GM12878 (cell line): ENCODE data around the gene CHD1L.

Source experiments
- BCL11A ChIP-seq: IDR thresholded peaks from 2 replicates; pipeline ENCODE4 v1.6.1; 2011; ENCODE audit warnings: low read depth, low read length
- BHLHE40 ChIP-seq, 2 experiments: fragments of 450-650 bp in 1 of 2; IDR thresholded peaks; 2 replicates each; pipeline ENCODE4 v1.6.1; 2011 to 2017; ENCODE audit warnings: low read depth in 2 of 2, borderline replicate concordance in 1 of 2, improper control_type of control experiment in 1 of 2, low read length in 1 of 2, mild to moderate bottlenecking in 1 of 2
- JUNB ChIP-seq: IDR thresholded peaks from 2 replicates; pipeline ENCODE4 v1.6.1; 2016; ENCODE audit warnings: antibody characterized with exemption, mild to moderate bottlenecking
- SRF ChIP-seq, 2 experiments: IDR thresholded peaks; 2 replicates each; pipeline ENCODE4 v1.6.1; 2011; ENCODE audit warnings: low read depth in 2 of 2, low read length in 2 of 2, mild to moderate bottlenecking in 1 of 2, moderate library complexity in 1 of 2
- TF ChIP-seq, protein P1 (sequence below): IDR thresholded peaks from 2 replicates; pipeline ENCODE4 v1.6.1; 2012; ENCODE audit warnings: mild to moderate bottlenecking, low read depth, low read length
- TF ChIP-seq, protein P2 (sequence below), 3 experiments: IDR thresholded peaks in 2 of 3; conservative IDR thresholded peaks in 1 of 3; 2 replicates each; pipeline ENCODE4 v1.5.1; 2011; ENCODE audit warnings: low read depth in 3 of 3, low read length in 3 of 3, mild to moderate bottlenecking in 3 of 3, control low read depth in 2 of 3, moderate library complexity in 2 of 3, inconsistent platforms in 1 of 3, mixed read lengths in 1 of 3; ENCODE audit not compliant: control insufficient read depth in 2 of 3, insufficient read depth in 1 of 3; ENCODE audit errors: extremely low read depth in 1 of 3
- TF ChIP-seq, protein P3 (sequence below): fragments of 450-650 bp; IDR thresholded peaks from 2 replicates; pipeline ENCODE4 v1.6.1; 2016; ENCODE audit warnings: mild to moderate bottlenecking

DNA sequence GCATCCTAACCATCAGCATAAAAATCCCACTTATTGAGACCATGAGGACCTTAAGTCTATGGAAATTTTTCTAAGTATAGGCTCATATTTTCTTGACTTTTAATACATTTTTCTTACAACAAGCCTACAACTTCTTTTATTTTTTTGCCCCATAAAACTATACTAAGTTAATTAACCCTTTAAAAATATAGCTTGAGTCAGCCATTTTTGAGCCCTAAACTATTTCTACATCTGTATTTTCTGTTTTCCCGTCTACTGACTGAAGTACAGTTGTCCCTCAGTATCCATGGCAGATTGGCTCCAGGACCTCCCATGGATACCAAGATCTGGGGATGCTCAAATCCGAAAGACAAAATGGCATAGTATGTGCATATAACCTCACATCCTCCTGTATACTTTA lies 55.0 kb downstream of the CHD1L start:
- TF ChIP-seq JUNB (no peak), BHLHE40 (IDR thresholded peaks at IDR 0.05; ENCODE audit: borderline replicate concordance in 1 of 2, low read depth in 2 of 2, low read length in 1 of 2) (no peak), SRF (IDR thresholded peaks at IDR 0.05; ENCODE audit: low read depth in 2 of 2, low read length in 2 of 2) (no peak), BCL11A (no peak)
- TF ChIP-seq, protein P1, sequence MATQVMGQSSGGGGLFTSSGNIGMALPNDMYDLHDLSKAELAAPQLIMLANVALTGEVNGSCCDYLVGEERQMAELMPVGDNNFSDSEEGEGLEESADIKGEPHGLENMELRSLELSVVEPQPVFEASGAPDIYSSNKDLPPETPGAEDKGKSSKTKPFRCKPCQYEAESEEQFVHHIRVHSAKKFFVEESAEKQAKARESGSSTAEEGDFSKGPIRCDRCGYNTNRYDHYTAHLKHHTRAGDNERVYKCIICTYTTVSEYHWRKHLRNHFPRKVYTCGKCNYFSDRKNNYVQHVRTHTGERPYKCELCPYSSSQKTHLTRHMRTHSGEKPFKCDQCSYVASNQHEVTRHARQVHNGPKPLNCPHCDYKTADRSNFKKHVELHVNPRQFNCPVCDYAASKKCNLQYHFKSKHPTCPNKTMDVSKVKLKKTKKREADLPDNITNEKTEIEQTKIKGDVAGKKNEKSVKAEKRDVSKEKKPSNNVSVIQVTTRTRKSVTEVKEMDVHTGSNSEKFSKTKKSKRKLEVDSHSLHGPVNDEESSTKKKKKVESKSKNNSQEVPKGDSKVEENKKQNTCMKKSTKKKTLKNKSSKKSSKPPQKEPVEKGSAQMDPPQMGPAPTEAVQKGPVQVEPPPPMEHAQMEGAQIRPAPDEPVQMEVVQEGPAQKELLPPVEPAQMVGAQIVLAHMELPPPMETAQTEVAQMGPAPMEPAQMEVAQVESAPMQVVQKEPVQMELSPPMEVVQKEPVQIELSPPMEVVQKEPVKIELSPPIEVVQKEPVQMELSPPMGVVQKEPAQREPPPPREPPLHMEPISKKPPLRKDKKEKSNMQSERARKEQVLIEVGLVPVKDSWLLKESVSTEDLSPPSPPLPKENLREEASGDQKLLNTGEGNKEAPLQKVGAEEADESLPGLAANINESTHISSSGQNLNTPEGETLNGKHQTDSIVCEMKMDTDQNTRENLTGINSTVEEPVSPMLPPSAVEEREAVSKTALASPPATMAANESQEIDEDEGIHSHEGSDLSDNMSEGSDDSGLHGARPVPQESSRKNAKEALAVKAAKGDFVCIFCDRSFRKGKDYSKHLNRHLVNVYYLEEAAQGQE: no peak
- TF ChIP-seq, protein P2, sequence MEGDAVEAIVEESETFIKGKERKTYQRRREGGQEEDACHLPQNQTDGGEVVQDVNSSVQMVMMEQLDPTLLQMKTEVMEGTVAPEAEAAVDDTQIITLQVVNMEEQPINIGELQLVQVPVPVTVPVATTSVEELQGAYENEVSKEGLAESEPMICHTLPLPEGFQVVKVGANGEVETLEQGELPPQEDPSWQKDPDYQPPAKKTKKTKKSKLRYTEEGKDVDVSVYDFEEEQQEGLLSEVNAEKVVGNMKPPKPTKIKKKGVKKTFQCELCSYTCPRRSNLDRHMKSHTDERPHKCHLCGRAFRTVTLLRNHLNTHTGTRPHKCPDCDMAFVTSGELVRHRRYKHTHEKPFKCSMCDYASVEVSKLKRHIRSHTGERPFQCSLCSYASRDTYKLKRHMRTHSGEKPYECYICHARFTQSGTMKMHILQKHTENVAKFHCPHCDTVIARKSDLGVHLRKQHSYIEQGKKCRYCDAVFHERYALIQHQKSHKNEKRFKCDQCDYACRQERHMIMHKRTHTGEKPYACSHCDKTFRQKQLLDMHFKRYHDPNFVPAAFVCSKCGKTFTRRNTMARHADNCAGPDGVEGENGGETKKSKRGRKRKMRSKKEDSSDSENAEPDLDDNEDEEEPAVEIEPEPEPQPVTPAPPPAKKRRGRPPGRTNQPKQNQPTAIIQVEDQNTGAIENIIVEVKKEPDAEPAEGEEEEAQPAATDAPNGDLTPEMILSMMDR (IDR thresholded peaks at IDR 0.05 in 2 of 3, conservative IDR thresholded peaks at IDR 0.05 in 1 of 3; ENCODE audit: control insufficient read depth in 2 of 3, extremely low read depth in 1 of 3, insufficient read depth in 1 of 3, low read depth in 3 of 3, low read length in 3 of 3): no peak
- TF ChIP-seq, protein P3, sequence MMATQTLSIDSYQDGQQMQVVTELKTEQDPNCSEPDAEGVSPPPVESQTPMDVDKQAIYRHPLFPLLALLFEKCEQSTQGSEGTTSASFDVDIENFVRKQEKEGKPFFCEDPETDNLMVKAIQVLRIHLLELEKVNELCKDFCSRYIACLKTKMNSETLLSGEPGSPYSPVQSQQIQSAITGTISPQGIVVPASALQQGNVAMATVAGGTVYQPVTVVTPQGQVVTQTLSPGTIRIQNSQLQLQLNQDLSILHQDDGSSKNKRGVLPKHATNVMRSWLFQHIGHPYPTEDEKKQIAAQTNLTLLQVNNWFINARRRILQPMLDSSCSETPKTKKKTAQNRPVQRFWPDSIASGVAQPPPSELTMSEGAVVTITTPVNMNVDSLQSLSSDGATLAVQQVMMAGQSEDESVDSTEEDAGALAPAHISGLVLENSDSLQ: no peak
